ENCODE data around the gene DDX19B. TPM values are rescaled to one million over a fixed set of nuclear protein-coding genes. Genes with fewer than 3 reads are reported as not detected.

Gene DDX19B
- total and polyA plus RNA-seq, 2 donors (not counting 3 experiments of a cell fraction or from before 2014, with no cell fraction given), result 28.1 to 34.3 TPM

DNA sequence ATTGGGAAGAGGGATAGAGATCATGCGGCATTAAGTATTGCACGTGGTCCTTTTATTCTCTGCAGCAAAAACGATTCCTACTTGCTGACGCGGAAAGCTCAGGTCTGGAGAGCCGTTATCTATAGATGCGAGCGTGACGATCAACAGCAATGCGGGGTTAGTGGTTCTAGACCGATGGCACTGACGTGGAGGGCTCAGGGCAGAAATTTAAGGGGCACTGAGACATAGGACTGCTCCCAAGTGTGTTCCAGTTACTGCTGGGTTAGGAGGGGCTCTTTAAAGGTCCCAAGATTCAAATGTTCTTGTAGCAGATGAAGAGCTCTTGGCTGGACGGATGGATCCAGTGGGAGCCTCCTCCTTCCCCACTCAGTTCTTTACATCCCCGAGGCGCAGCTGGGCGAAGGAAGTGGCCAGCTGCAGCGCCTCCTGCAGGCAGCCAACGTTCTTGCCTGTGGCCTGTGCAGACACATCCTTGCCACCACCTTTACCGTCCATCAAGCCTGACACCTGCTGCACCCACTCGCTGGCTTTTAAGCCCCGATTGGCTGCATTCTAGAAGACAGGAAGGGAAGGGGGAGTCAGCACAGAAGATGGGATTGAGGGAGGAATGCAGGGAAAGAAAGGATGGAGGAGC, 46.5 kb upstream of the DDX19B start:
- peaks cover 26% of the 10 kb centered on the region for H3K79me2 ChIP-seq (ENCODE audit: control insufficient read depth, insufficient read depth, low read length)
- POLR2A ChIA-PET, result no interaction called here
- DNase-seq (ENCODE audit: low read depth, low spot score), result no peak
- TF ChIP-seq JUN (IDR thresholded peaks at IDR 0.05; ENCODE audit: borderline replicate concordance, insufficient read depth, insufficient read length, low read depth), result no peak
- TF ChIP-seq, protein P1, sequence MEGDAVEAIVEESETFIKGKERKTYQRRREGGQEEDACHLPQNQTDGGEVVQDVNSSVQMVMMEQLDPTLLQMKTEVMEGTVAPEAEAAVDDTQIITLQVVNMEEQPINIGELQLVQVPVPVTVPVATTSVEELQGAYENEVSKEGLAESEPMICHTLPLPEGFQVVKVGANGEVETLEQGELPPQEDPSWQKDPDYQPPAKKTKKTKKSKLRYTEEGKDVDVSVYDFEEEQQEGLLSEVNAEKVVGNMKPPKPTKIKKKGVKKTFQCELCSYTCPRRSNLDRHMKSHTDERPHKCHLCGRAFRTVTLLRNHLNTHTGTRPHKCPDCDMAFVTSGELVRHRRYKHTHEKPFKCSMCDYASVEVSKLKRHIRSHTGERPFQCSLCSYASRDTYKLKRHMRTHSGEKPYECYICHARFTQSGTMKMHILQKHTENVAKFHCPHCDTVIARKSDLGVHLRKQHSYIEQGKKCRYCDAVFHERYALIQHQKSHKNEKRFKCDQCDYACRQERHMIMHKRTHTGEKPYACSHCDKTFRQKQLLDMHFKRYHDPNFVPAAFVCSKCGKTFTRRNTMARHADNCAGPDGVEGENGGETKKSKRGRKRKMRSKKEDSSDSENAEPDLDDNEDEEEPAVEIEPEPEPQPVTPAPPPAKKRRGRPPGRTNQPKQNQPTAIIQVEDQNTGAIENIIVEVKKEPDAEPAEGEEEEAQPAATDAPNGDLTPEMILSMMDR (IDR thresholded peaks at IDR 0.05; ENCODE audit: extremely low read depth in 1 of 2, insufficient read depth in 1 of 2, low read depth in 1 of 2, low read length in 2 of 2), result peak; percentile 40 to 63
- intact Hi-C loops (cut with micrococcal nuclease), result loop anchor here (1.0 kb wide), 2 partner anchors 87 to 273 kb away; no protein-coding TSS in a partner anchor
- H3K4me1 ChIP-seq (ENCODE audit: control insufficient read depth, extremely low read depth, insufficient read depth, low read length), result peaks cover 3% of the 10 kb centered on the region
- H4K20me1 ChIP-seq (replicated peaks; ENCODE audit: control insufficient read depth, extremely low read depth, insufficient read depth, low read length), result no peaks in the 10 kb centered on the region
- H2AFZ ChIP-seq (ENCODE audit: low read depth, low read length), result no peak overlapping the region
- no peaks in the 10 kb centered on the region for H3K27me3 ChIP-seq (ENCODE audit: control insufficient read depth in 2 of 2, insufficient read depth in 2 of 2, low read length in 2 of 2)
- no peak overlapping the region for H3K4me2 ChIP-seq (ENCODE audit: insufficient read depth, low read length)
- no peak overlapping the region for H3K27ac ChIP-seq (ENCODE audit: insufficient read depth, low read depth, low read length)
- FAIRE-seq, result no peak
- no peak overlapping the region for H3K9ac ChIP-seq (replicated peaks; ENCODE audit: extremely low read depth, insufficient read depth, low read length)
- H3K4me3 ChIP-seq (replicated peaks in 1 of 3; ENCODE audit: insufficient read depth in 1 of 3, low read depth in 1 of 3, low read length in 3 of 3), result no peak overlapping the region
- H3K9me3 ChIP-seq (replicated peaks; ENCODE audit: control insufficient read depth, insufficient read depth, low read length), result no peaks in the 10 kb centered on the region
- no peaks in the 10 kb centered on the region for H3K9me1 ChIP-seq (replicated peaks; ENCODE audit: control insufficient read depth, extremely low read depth, insufficient read depth, low read length)
- CTCF ChIA-PET, result interaction anchor here (1.0 to 1.9 kb wide), 7 partner anchors 11 to 93 kb away, joined by 3 to 12 read pairs (median 6); partner anchors contain the start of gene AARS1
- peaks cover 10 to 40% of the 10 kb centered on the region in 2 experiments for H3K36me3 ChIP-seq (ENCODE audit: control insufficient read depth in 2 of 2, extremely low read depth in 1 of 2, insufficient read depth in 2 of 2, low read length in 2 of 2)
- dilution Hi-C loops (cut with MboI; ENCODE audit: extremely low pct_ligation_motif_present, low sequenced_read_pairs), result no loop called here
- BruUV-seq (replicated peaks), result no TSS peak

DNA sequence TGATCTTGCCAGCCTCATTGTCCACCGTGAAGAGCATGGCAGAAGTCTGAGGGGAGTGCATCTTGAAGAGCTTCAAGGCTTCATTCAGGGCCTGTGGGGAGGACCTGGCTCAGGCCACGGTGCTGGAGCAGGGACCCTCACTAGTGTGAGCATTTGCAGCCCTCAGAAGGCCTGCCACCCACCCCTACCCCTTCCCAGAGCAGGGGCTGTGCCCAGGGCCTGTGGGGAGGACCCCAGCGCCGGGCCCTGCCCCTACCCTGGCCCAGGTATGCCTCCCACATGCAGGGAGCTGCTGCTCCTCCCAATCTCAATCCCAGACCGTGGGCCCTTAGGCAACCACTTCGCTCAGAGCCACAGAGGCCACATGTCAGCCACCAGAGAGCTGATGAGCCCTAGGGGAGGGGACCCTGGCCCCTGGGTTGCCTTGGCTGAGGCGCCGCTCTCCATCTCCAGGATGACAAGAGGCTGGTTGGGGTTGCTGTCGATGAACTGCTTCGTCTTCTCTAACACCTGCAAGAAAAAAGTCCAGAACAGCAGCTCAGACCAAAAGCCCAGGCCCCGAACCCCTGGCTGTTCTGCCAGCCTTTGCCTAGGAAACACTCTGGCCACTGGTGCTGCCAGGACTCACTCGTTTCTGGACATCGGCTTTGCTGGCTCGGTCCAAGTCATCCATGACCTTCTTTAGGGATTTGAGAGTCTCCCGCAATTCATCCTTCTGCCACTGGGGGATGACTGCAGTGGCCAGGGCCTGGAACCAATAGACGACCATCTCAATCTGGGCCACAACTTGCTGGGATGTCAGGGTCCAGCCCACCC, 45.5 kb upstream of the DDX19B start:
- Histone ChIP-seq H3K36me3 (ENCODE audit: control insufficient read depth in 2 of 2, extremely low read depth in 1 of 2, insufficient read depth in 2 of 2, low read length in 2 of 2) (peaks cover 15 to 49% of the 10 kb centered on the region in 2 experiments), H3K9me1 (replicated peaks; ENCODE audit: control insufficient read depth, extremely low read depth, insufficient read depth, low read length) (no peaks in the 10 kb centered on the region), H3K27ac (ENCODE audit: insufficient read depth, low read depth, low read length) (no peak overlapping the region), H3K4me3 (replicated peaks in 1 of 3; ENCODE audit: insufficient read depth in 1 of 3, low read depth in 1 of 3, low read length in 3 of 3) (no peak overlapping the region), H3K79me2 (ENCODE audit: control insufficient read depth, insufficient read depth, low read length) (peaks cover 23% of the 10 kb centered on the region), H3K4me1 (ENCODE audit: control insufficient read depth, extremely low read depth, insufficient read depth, low read length) (peaks cover 3% of the 10 kb centered on the region), H2AFZ (ENCODE audit: low read depth, low read length) (no peak overlapping the region), H4K20me1 (replicated peaks; ENCODE audit: control insufficient read depth, extremely low read depth, insufficient read depth, low read length) (no peaks in the 10 kb centered on the region), H3K27me3 (ENCODE audit: control insufficient read depth in 2 of 2, insufficient read depth in 2 of 2, low read length in 2 of 2) (no peaks in the 10 kb centered on the region), H3K9ac (replicated peaks; ENCODE audit: extremely low read depth, insufficient read depth, low read length) (no peak overlapping the region), H3K4me2 (ENCODE audit: insufficient read depth, low read length) (no peak overlapping the region), H3K9me3 (replicated peaks; ENCODE audit: control insufficient read depth, insufficient read depth, low read length) (no peaks in the 10 kb centered on the region)
- dilution Hi-C loops (cut with MboI; ENCODE audit: extremely low pct_ligation_motif_present, low sequenced_read_pairs), result no loop called here
- DNase-seq (ENCODE audit: low read depth, low spot score) (peak; percentile 43), FAIRE-seq (peak; percentile 59)
- CTCF ChIA-PET, result interaction anchor here (0.5 to 1.8 kb wide), 6 partner anchors 14 to 186 kb away, joined by 3 to 6 read pairs (median 4); partner anchors contain the start of gene ST3GAL2
- POLR2A ChIA-PET, result no interaction called here
- intact Hi-C loops (cut with micrococcal nuclease), result no loop called here
- TF ChIP-seq, protein P1 (IDR thresholded peaks at IDR 0.05; ENCODE audit: extremely low read depth in 1 of 2, insufficient read depth in 1 of 2, low read depth in 1 of 2, low read length in 2 of 2), result peak; percentile 48 to 76
- no peak for TF ChIP-seq FOS (IDR thresholded peaks at IDR 0.05; ENCODE audit: borderline replicate concordance, insufficient read depth, low read length)
- BruUV-seq (replicated peaks), result no TSS peak

All from endothelial cell of umbilical vein (primary cell).